Measurements from ENCODE around the gene VWA5B2. TPM values are rescaled to one million over a fixed set of nuclear protein-coding genes. Genes with fewer than 3 reads are reported as not detected.

The VWA5B2 gene
- total and polyA plus RNA-seq, 2 of the 13 experiments (the other 11 are each of a cell fraction or from before 2014, with no cell fraction given): 0.03 to 0.04 TPM

DNA sequence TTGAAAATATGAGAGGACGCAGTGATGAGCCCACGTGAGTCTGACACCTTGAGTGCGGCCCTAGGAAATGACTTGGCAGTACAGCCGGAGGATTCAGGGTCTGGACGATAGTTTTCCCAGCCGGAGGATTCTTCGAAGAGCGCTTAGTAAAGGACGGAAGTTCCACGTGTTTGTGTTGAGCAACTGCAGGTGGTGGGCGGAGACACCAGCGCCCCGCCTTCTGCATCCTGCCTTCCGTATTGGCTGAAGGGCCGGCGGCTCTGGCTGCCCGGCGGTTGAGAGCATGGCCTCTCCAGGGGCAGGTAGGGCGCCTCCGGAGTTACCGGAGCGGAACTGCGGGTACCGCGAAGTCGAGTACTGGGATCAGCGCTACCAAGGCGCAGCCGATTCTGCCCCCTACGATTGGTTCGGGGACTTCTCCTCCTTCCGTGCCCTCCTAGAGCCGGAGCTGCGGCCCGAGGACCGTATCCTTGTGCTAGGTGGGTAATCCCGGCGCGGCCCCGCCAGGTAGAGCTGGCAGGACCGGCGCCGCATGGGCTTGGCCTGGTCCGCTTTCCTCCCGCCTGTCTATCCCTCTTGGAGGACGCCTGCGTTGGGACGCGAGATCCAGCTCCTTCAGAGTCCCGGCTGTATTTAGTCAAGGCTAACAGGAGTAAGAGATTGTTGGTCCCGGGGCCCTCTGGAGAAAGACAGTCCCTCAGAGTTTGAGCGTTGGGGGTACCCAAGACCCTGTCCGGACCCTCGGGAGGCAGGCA lies 20.2 kb downstream of the VWA5B2 start, which contains the start of gene EEF1AKMT4 (continued):
- TF ChIP-seq ZSCAN9 (CRISPR knock-in tag; IDR thresholded peaks at IDR 0.05; ENCODE audit: borderline replicate concordance): no peak
- no peak for TF ChIP-seq ZNF615 (CRISPR knock-in tag; IDR thresholded peaks at IDR 0.05; ENCODE audit: borderline replicate concordance)
- TF ChIP-seq ZNF570 (CRISPR knock-in tag; IDR thresholded peaks at IDR 0.05; ENCODE audit: borderline replicate concordance): no peak
- TF ChIP-seq ZC3H4 (CRISPR knock-in tag; IDR thresholded peaks at IDR 0.05; ENCODE audit: borderline replicate concordance): no peak
- TF ChIP-seq GTF3A (CRISPR knock-in tag; conservative IDR thresholded peaks at IDR 0.05): no peak
- TF ChIP-seq, protein P1, sequence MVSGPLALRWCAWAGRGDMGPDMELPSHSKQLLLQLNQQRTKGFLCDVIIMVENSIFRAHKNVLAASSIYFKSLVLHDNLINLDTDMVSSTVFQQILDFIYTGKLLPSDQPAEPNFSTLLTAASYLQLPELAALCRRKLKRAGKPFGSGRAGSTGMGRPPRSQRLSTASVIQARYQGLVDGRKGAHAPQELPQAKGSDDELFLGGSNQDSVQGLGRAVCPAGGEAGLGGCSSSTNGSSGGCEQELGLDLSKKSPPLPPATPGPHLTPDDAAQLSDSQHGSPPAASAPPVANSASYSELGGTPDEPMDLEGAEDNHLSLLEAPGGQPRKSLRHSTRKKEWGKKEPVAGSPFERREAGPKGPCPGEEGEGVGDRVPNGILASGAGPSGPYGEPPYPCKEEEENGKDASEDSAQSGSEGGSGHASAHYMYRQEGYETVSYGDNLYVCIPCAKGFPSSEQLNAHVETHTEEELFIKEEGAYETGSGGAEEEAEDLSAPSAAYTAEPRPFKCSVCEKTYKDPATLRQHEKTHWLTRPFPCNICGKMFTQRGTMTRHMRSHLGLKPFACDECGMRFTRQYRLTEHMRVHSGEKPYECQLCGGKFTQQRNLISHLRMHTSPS (CRISPR knock-in tag; IDR thresholded peaks at IDR 0.05; ENCODE audit: low read depth): no peak
- TF ChIP-seq NKX3-1 (CRISPR knock-in tag; IDR thresholded peaks at IDR 0.05): 0 out of 2 replicates have a peak, but pooled peaks have one; percentile 20
- TF ChIP-seq, protein P2, sequence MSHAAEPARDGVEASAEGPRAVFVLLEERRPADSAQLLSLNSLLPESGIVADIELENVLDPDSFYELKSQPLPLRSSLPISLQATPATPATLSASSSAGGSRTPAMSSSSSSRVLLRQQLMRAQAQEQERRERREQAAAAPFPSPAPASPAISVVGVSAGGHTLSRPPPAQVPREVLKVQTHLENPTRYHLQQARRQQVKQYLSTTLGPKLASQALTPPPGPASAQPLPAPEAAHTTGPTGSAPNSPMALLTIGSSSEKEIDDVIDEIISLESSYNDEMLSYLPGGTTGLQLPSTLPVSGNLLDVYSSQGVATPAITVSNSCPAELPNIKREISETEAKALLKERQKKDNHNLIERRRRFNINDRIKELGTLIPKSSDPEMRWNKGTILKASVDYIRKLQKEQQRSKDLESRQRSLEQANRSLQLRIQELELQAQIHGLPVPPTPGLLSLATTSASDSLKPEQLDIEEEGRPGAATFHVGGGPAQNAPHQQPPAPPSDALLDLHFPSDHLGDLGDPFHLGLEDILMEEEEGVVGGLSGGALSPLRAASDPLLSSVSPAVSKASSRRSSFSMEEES (CRISPR knock-in tag; IDR thresholded peaks at IDR 0.05): peak; percentile 83
- peak; percentile 36; the same call in 1 of the 2 replicates for TF ChIP-seq ZNF160 (CRISPR knock-in tag; IDR thresholded peaks at IDR 0.05)
- TF ChIP-seq SP1 (IDR thresholded peaks at IDR 0.05): no peak
- peak; percentile 91 for TF ChIP-seq SP1 (CRISPR knock-in tag; IDR thresholded peaks at IDR 0.05)
- TF ChIP-seq TAF1 (CRISPR knock-in tag; IDR thresholded peaks at IDR 0.05): peak; percentile 64
- TF ChIP-seq, protein P3, sequence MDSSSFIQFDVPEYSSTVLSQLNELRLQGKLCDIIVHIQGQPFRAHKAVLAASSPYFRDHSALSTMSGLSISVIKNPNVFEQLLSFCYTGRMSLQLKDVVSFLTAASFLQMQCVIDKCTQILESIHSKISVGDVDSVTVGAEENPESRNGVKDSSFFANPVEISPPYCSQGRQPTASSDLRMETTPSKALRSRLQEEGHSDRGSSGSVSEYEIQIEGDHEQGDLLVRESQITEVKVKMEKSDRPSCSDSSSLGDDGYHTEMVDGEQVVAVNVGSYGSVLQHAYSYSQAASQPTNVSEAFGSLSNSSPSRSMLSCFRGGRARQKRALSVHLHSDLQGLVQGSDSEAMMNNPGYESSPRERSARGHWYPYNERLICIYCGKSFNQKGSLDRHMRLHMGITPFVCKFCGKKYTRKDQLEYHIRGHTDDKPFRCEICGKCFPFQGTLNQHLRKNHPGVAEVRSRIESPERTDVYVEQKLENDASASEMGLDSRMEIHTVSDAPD (CRISPR knock-in tag; IDR thresholded peaks at IDR 0.05): no peak
- peak; percentile 56 for TF ChIP-seq ETV5 (CRISPR knock-in tag; IDR thresholded peaks at IDR 0.05; ENCODE audit: borderline replicate concordance)
- TF ChIP-seq, protein P4, sequence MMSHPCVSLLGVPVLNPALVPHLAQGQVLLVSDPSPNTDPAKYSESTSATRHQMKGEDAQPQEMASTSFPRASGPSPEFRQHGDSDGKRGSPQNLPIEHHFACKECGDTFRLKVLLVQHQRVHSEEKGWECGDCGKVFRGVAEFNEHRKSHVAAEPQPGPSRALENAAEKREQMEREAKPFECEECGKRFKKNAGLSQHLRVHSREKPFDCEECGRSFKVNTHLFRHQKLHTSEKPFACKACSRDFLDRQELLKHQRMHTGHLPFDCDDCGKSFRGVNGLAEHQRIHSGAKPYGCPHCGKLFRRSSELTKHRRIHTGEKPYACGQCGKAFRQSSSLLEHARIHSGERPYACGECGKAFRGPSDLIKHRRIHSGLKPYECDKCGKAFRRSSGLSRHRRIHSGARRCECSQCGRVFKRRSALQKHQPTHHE (CRISPR knock-in tag; IDR thresholded peaks at IDR 0.05; ENCODE audit: borderline replicate concordance): no peak
- TF ChIP-seq, protein P5, sequence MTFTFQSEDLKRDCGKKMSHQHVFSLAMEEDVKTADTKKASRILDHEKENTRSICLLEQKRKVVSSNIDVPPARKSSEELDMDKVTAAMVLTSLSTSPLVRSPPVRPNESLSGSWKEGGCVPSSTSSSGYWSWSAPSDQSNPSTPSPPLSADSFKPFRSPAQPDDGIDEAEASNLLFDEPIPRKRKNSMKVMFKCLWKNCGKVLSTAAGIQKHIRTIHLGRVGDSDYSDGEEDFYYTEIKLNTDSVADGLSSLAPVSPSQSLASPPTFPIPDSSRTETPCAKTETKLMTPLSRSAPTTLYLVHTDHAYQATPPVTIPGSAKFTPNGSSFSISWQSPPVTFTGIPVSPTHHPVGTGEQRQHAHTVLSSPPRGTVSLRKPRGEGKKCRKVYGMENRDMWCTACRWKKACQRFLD (CRISPR knock-in tag; IDR thresholded peaks at IDR 0.05; ENCODE audit: borderline replicate concordance): peak; percentile 62
- TF ChIP-seq ZC3H13 (CRISPR knock-in tag; IDR thresholded peaks at IDR 0.05): no peak
- no peak for TF ChIP-seq ZBTB8A (CRISPR knock-in tag; IDR thresholded peaks at IDR 0.05; ENCODE audit: borderline replicate concordance, low read depth)
- TF ChIP-seq PTBP1 (IDR thresholded peaks at IDR 0.05; ENCODE audit: low read depth, low read length, poor library complexity, severe bottlenecking): no peak
- TF ChIP-seq ZNF446 (CRISPR knock-in tag; IDR thresholded peaks at IDR 0.05): no peak
- TF ChIP-seq MBNL3 (CRISPR knock-in tag; conservative IDR thresholded peaks at IDR 0.05): no peak
- no peak for TF ChIP-seq KMT2B (CRISPR knock-in tag; IDR thresholded peaks at IDR 0.05)
- TF ChIP-seq CBX1 (IDR thresholded peaks at IDR 0.05; ENCODE audit: low read depth): no peak
- TF ChIP-seq SMARCC2 (IDR thresholded peaks at IDR 0.05): no peak

Data from HepG2 (cell line).